Measurements from ENCODE around the gene FILIP1.

- TF ChIP-seq, protein P1, sequence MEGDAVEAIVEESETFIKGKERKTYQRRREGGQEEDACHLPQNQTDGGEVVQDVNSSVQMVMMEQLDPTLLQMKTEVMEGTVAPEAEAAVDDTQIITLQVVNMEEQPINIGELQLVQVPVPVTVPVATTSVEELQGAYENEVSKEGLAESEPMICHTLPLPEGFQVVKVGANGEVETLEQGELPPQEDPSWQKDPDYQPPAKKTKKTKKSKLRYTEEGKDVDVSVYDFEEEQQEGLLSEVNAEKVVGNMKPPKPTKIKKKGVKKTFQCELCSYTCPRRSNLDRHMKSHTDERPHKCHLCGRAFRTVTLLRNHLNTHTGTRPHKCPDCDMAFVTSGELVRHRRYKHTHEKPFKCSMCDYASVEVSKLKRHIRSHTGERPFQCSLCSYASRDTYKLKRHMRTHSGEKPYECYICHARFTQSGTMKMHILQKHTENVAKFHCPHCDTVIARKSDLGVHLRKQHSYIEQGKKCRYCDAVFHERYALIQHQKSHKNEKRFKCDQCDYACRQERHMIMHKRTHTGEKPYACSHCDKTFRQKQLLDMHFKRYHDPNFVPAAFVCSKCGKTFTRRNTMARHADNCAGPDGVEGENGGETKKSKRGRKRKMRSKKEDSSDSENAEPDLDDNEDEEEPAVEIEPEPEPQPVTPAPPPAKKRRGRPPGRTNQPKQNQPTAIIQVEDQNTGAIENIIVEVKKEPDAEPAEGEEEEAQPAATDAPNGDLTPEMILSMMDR (IDR thresholded peaks at IDR 0.05 in 4 of 5, conservative IDR thresholded peaks at IDR 0.05 in 1 of 5): no peak
- no peak for TF ChIP-seq POLR2A (IDR thresholded peaks at IDR 0.05)
These were observed 80.5 kb downstream of the FILIP1 start for GRCh38 chr6:75412969-75413662.
